ENCODE data around the gene TMEM50B. TPM values are rescaled to one million over a fixed set of nuclear protein-coding genes. Genes with fewer than 3 reads are reported as not detected.
A peak's percentile ranks its signal among the peaks of the same experiment; 100 is the strongest.

Gene TMEM50B
- 28.7 and 33.4 TPM in 2 replicates for total RNA-seq (ENCODE audit: low replicate concordance)

GRCh38 chr21:33479679-33480480 lies at the start of gene TMEM50B:
Gene TMEM50B, minus strand, starts transcription at chr21:33479974. Its CDS starts 11,089 bp downstream, at chr21:33468885.
- peak; percentile 93 for DNase-seq (ENCODE audit: low read depth)
- peak; percentile 55 for TF ChIP-seq CTCF (IDR thresholded peaks at IDR 0.05; ENCODE audit: insufficient read depth, low read length)
- peak within 1 kb of the TSS; percentile 84 for H3K4me3 ChIP-seq (ENCODE audit: low read depth, low read length)

GRCh38 chr21:33522953-33523349 lies 43.2 kb upstream of the TMEM50B start:
- no peak overlapping the region for H3K4me3 ChIP-seq (ENCODE audit: low read depth, low read length)
- no peak for TF ChIP-seq CTCF (IDR thresholded peaks at IDR 0.05; ENCODE audit: insufficient read depth, low read length)
- no peak for DNase-seq (ENCODE audit: low read depth)

GRCh38 chr21:33522297-33522952 lies 42.7 kb upstream of the TMEM50B start:
- H3K4me3 ChIP-seq (ENCODE audit: low read depth, low read length), result no peak overlapping the region
- no peak for TF ChIP-seq CTCF (IDR thresholded peaks at IDR 0.05; ENCODE audit: insufficient read depth, low read length)
- no peak for DNase-seq (ENCODE audit: low read depth)

GRCh38 chr21:33518899-33519298 lies 39.1 kb upstream of the TMEM50B start:
- no peak for TF ChIP-seq CTCF (IDR thresholded peaks at IDR 0.05; ENCODE audit: insufficient read depth, low read length)
- H3K4me3 ChIP-seq (ENCODE audit: low read depth, low read length), result no peak overlapping the region
- DNase-seq (ENCODE audit: low read depth), result no peak

GRCh38 chr21:33514229-33514628 lies 34.5 kb upstream of the TMEM50B start:
- TF ChIP-seq CTCF (IDR thresholded peaks at IDR 0.05; ENCODE audit: insufficient read depth, low read length), result no peak
- no peak overlapping the region for H3K4me3 ChIP-seq (ENCODE audit: low read depth, low read length)
- DNase-seq (ENCODE audit: low read depth), result peak; percentile 45

GRCh38 chr21:33512481-33512880 lies 32.7 kb upstream of the TMEM50B start:
- H3K4me3 ChIP-seq (ENCODE audit: low read depth, low read length), result no peak overlapping the region

More at GRCh38 chr21:33512481-33512880, 32.7 kb upstream of the TMEM50B start:
- no peak for TF ChIP-seq CTCF (IDR thresholded peaks at IDR 0.05; ENCODE audit: insufficient read depth, low read length)
- DNase-seq (ENCODE audit: low read depth), result no peak

Measured in fibroblast of the aortic adventitia (primary cell).